ENCODE results near the gene CTDSP2.
"Not testable (repeated sequence)": the region's sequence is repeated elsewhere in the genome, so short reads cannot be mapped to it uniquely, and the experiment has no call there.

Gene CTDSP2

GRCh38 chr12:57859121-57859520 lies 12.6 kb upstream of the CTDSP2 start:
- no peaks in the 10 kb centered on the region for H3K4me1 ChIP-seq (ENCODE audit: insufficient read depth, insufficient read length)
- peaks cover 16% of the 10 kb centered on the region for H3K27me3 ChIP-seq (ENCODE audit: insufficient read depth, insufficient read length)
- H3K36me3 ChIP-seq (ENCODE audit: insufficient read depth, insufficient read length, low read length) = no peaks in the 10 kb centered on the region
- DNase-seq (ENCODE audit: low read depth, low spot score) = no peak
- no peak overlapping the region for H3K4me3 ChIP-seq (ENCODE audit: insufficient read length, low read depth)
- H3K9ac ChIP-seq (ENCODE audit: insufficient read length, low read depth) = no peak overlapping the region
- H3K9me3 ChIP-seq (ENCODE audit: insufficient read depth, low read length) = no peaks in the 10 kb centered on the region
- TF ChIP-seq SUZ12 (IDR thresholded peaks at IDR 0.05; ENCODE audit: extremely low read depth, insufficient read depth, insufficient read length) (no peak), ZNF274 (IDR thresholded peaks at IDR 0.05; ENCODE audit: low read depth, low read length) (no peak), YY1 (IDR thresholded peaks at IDR 0.05; ENCODE audit: insufficient read depth, insufficient read length) (no peak)

GRCh38 chr12:57858123-57858522 lies 11.6 kb upstream of the CTDSP2 start:
- not testable (repeated sequence) for H3K9ac ChIP-seq (ENCODE audit: insufficient read length, low read depth); H3K4me1 ChIP-seq (ENCODE audit: insufficient read depth, insufficient read length); H3K36me3 ChIP-seq (ENCODE audit: insufficient read depth, insufficient read length, low read length); H3K4me3 ChIP-seq (ENCODE audit: insufficient read length, low read depth); H3K27me3 ChIP-seq (ENCODE audit: insufficient read depth, insufficient read length); H3K9me3 ChIP-seq (ENCODE audit: insufficient read depth, low read length); DNase-seq (ENCODE audit: low read depth, low spot score)

DNA sequence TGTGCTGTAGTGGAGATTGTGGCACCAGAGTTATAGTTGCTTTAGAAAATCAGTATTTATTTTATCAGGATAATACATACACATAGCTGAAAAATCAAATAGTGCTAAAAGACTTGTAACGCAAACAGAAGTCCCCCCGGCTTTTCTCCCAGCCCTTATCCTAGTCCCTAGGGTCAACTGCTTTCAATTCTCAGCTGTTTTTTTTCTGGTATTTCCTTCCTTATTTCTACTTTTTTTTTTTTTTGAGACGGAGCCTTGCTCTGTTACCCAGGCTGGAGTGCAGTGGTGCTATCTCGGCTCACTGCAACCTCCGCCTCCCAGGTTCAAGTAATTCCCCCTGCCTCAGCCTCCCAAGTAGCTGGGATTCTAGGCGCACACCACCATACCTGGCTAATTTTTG lies 8.4 kb upstream of the CTDSP2 start:
- Histone ChIP-seq H3K9me3 (ENCODE audit: insufficient read depth, low read length) (no peaks in the 10 kb centered on the region), H3K36me3 (ENCODE audit: insufficient read depth, insufficient read length, low read length) (no peaks in the 10 kb centered on the region), H3K27me3 (ENCODE audit: insufficient read depth, insufficient read length) (peaks cover 8% of the 10 kb centered on the region), H3K4me3 (ENCODE audit: insufficient read length, low read depth) (no peak overlapping the region), H3K9ac (ENCODE audit: insufficient read length, low read depth) (no peak overlapping the region), H3K4me1 (ENCODE audit: insufficient read depth, insufficient read length) (peaks cover 11% of the 10 kb centered on the region)
- no peak for DNase-seq (ENCODE audit: low read depth, low spot score)
- no peak for TF ChIP-seq SUZ12 (IDR thresholded peaks at IDR 0.05; ENCODE audit: extremely low read depth, insufficient read depth, insufficient read length)

- Histone ChIP-seq H3K9ac (ENCODE audit: insufficient read length, low read depth) (no peak overlapping the region), H3K4me3 (ENCODE audit: insufficient read length, low read depth) (no peak overlapping the region), H3K4me1 (ENCODE audit: insufficient read depth, insufficient read length) (peaks cover 11% of the 10 kb centered on the region), H3K9me3 (ENCODE audit: insufficient read depth, low read length) (no peaks in the 10 kb centered on the region), H3K36me3 (ENCODE audit: insufficient read depth, insufficient read length, low read length) (no peaks in the 10 kb centered on the region), H3K27me3 (ENCODE audit: insufficient read depth, insufficient read length) (peaks cover 10% of the 10 kb centered on the region)
- no peak for TF ChIP-seq SUZ12 (IDR thresholded peaks at IDR 0.05; ENCODE audit: extremely low read depth, insufficient read depth, insufficient read length)
- no peak for TF ChIP-seq YY1 (IDR thresholded peaks at IDR 0.05; ENCODE audit: insufficient read depth, insufficient read length)
- TF ChIP-seq ZNF274 (IDR thresholded peaks at IDR 0.05; ENCODE audit: low read depth, low read length) = no peak
- no peak for DNase-seq (ENCODE audit: low read depth, low spot score)
These were observed 7.5 kb upstream of the CTDSP2 start for GRCh38 chr12:57853864-57854556.

DNA sequence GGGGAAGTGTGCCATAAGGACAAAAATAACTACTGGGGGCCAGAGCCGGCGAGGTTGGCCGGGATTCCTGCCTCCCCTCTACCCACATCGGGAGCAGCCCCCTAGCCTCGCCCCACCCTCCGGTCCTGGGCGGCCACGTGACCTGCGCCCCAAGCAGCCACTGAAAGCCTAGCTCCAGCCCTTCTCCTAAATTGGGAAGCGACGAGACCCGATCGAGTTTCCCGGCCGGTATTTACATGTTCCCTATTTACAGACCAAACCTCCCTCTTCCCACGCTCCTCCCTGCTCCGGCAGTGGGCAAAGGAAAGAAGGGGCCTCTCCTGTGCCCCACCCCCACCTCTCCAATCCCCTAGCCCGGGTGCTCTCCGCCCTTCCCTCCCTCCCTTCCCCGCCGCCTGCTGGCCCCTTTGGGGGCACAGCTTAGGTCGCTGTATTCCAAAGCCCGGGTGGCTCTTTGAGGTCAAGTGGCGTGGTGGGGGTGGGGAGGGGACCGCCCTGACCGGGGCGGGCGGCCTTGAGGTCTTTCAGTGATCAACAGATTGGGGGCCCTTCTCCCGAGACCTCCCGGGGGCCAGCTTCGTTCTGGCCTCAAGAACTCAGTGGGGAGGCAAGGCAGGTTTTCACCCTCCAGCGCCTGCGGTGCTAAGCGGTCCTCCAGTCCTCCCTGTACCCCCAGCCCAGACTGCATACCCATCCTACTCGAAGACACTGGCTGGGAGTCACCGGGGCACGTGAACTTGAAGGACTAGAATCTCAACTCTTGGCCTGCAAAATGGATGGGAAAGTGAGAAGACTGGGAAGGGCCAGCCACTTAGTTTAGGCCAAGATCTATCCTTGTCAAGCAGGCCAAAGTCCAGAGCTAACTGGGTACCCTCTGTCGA lies 6.3 kb upstream of the CTDSP2 start:
- peaks cover 10% of the 10 kb centered on the region for H3K27me3 ChIP-seq (ENCODE audit: insufficient read depth, insufficient read length)
- peak overlapping the region; percentile 72 for H3K9ac ChIP-seq (ENCODE audit: insufficient read length, low read depth)
- H3K36me3 ChIP-seq (ENCODE audit: insufficient read depth, insufficient read length, low read length) = no peaks in the 10 kb centered on the region

GRCh38 chr12:57852200-57852599 lies 5.7 kb upstream of the CTDSP2 start:
- Histone ChIP-seq H3K9ac (ENCODE audit: insufficient read length, low read depth) (peak overlapping the region; percentile 72), H3K36me3 (ENCODE audit: insufficient read depth, insufficient read length, low read length) (no peaks in the 10 kb centered on the region), H3K9me3 (ENCODE audit: insufficient read depth, low read length) (no peaks in the 10 kb centered on the region), H3K4me3 (ENCODE audit: insufficient read length, low read depth) (peak overlapping the region; percentile 33), H3K27me3 (ENCODE audit: insufficient read depth, insufficient read length) (peaks cover 10% of the 10 kb centered on the region), H3K4me1 (ENCODE audit: insufficient read depth, insufficient read length) (peaks cover 11% of the 10 kb centered on the region)
- no peak for DNase-seq (ENCODE audit: low read depth, low spot score)
- no peak for TF ChIP-seq ZNF274 (IDR thresholded peaks at IDR 0.05; ENCODE audit: low read depth, low read length)
- no peak for TF ChIP-seq SUZ12 (IDR thresholded peaks at IDR 0.05; ENCODE audit: extremely low read depth, insufficient read depth, insufficient read length)

More for the DNA sequence above, 6.3 kb upstream of the CTDSP2 start:
- Histone ChIP-seq H3K4me3 (ENCODE audit: insufficient read length, low read depth) (peak overlapping the region; percentile 33), H3K4me1 (ENCODE audit: insufficient read depth, insufficient read length) (peaks cover 11% of the 10 kb centered on the region), H3K9me3 (ENCODE audit: insufficient read depth, low read length) (no peaks in the 10 kb centered on the region)
- no peak for TF ChIP-seq ZNF274 (IDR thresholded peaks at IDR 0.05; ENCODE audit: low read depth, low read length)
- TF ChIP-seq SUZ12 (IDR thresholded peaks at IDR 0.05; ENCODE audit: extremely low read depth, insufficient read depth, insufficient read length) = no peak
- no peak for DNase-seq (ENCODE audit: low read depth, low spot score)

DNA sequence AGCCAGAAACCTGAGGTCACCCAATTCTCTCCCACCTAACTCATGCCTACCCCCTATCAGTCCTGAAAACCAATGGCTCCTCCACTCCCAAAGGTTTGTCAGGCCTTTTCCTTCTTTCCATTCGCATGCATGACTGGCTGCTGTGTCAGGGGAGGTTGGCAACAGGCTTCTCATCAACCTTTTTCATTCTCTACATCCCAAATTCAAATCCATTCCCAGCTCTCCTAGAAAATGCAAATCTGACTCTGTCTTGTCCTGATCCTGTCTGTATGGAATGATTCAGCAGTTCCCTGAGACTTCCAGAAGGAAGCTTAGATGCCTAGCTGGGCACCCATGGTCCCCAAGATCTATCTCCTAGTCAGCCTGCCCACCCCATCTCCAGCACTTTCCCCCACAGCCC lies 5.0 kb upstream of the CTDSP2 start:
- TF ChIP-seq ZNF274 (IDR thresholded peaks at IDR 0.05; ENCODE audit: low read depth, low read length) (no peak), SUZ12 (IDR thresholded peaks at IDR 0.05; ENCODE audit: extremely low read depth, insufficient read depth, insufficient read length) (no peak), YY1 (IDR thresholded peaks at IDR 0.05; ENCODE audit: insufficient read depth, insufficient read length) (no peak)
- Histone ChIP-seq H3K4me1 (ENCODE audit: insufficient read depth, insufficient read length) (peaks cover 11% of the 10 kb centered on the region), H3K9ac (ENCODE audit: insufficient read length, low read depth) (no peak overlapping the region), H3K9me3 (ENCODE audit: insufficient read depth, low read length) (no peaks in the 10 kb centered on the region), H3K4me3 (ENCODE audit: insufficient read length, low read depth) (no peak overlapping the region), H3K36me3 (ENCODE audit: insufficient read depth, insufficient read length, low read length) (no peaks in the 10 kb centered on the region), H3K27me3 (ENCODE audit: insufficient read depth, insufficient read length) (peaks cover 10% of the 10 kb centered on the region)
- no peak for DNase-seq (ENCODE audit: low read depth, low spot score)

All from NT2/D1 (cell line).